Measurements from ENCODE around the gene ATG101.

DNA sequence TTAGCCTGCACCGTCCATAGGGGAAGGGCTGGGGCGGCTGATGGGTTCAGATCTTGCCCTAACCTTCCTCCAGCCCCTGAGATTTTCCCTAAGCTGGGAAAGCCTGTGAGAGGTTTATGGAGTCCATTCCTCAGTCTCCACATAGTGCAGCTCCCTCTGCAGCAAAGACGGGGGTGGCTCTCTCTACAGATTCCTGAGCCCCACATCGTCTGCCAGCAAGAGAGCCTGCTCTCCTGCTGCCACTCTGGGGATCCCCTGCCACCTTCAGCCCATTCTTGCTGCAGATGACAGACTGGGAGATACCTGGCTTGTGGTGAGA, 12.8 kb downstream of the ATG101 start:
- no peak for TF ChIP-seq BHLHE40 (IDR thresholded peaks at IDR 0.05; ENCODE audit: low read length)
- TF ChIP-seq MTA3 (IDR thresholded peaks at IDR 0.05; ENCODE audit: borderline replicate concordance), result no peak
- no peak for TF ChIP-seq ZNF764 (CRISPR knock-in tag; IDR thresholded peaks at IDR 0.05; ENCODE audit: low read depth)
- TF ChIP-seq NONO (IDR thresholded peaks at IDR 0.05; ENCODE audit: low read depth in 2 of 2, low read length in 1 of 2), result no peak
- TF ChIP-seq STAT6 (CRISPR knock-in tag; IDR thresholded peaks at IDR 0.05), result no peak
- no peak for TF ChIP-seq POLR2A (conservative IDR thresholded peaks at IDR 0.05)
- TF ChIP-seq, protein P1, sequence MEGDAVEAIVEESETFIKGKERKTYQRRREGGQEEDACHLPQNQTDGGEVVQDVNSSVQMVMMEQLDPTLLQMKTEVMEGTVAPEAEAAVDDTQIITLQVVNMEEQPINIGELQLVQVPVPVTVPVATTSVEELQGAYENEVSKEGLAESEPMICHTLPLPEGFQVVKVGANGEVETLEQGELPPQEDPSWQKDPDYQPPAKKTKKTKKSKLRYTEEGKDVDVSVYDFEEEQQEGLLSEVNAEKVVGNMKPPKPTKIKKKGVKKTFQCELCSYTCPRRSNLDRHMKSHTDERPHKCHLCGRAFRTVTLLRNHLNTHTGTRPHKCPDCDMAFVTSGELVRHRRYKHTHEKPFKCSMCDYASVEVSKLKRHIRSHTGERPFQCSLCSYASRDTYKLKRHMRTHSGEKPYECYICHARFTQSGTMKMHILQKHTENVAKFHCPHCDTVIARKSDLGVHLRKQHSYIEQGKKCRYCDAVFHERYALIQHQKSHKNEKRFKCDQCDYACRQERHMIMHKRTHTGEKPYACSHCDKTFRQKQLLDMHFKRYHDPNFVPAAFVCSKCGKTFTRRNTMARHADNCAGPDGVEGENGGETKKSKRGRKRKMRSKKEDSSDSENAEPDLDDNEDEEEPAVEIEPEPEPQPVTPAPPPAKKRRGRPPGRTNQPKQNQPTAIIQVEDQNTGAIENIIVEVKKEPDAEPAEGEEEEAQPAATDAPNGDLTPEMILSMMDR (IDR thresholded peaks at IDR 0.05 in 2 of 3, conservative IDR thresholded peaks at IDR 0.05 in 1 of 3; ENCODE audit: insufficient read depth in 2 of 3, low read depth in 1 of 3, low read length in 3 of 3), result no peak
- TF ChIP-seq, protein P2, sequence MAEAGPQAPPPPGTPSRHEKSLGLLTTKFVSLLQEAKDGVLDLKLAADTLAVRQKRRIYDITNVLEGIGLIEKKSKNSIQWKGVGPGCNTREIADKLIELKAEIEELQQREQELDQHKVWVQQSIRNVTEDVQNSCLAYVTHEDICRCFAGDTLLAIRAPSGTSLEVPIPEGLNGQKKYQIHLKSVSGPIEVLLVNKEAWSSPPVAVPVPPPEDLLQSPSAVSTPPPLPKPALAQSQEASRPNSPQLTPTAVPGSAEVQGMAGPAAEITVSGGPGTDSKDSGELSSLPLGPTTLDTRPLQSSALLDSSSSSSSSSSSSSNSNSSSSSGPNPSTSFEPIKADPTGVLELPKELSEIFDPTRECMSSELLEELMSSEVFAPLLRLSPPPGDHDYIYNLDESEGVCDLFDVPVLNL (CRISPR knock-in tag; IDR thresholded peaks at IDR 0.05; ENCODE audit: low read depth), result no peak
- TF ChIP-seq SIN3A (IDR thresholded peaks at IDR 0.05; ENCODE audit: borderline replicate concordance in 2 of 2, control insufficient read depth in 1 of 2, low read depth in 2 of 2, low read length in 2 of 2), result no peak
- TF ChIP-seq RFX5 (IDR thresholded peaks at IDR 0.05; ENCODE audit: low read depth, low read length), result no peak

All from K562 (cell line).